GM19328 (cell line): ENCODE results near the gene TMEM151A.

Experiments
- ATAC-seq: cut with Tn5 transposase; IDR thresholded peaks from one replicate; pipeline ENCODE4 v1.9.1; 2021; ENCODE audit warnings: mild to moderate bottlenecking, moderate library complexity; ENCODE audit not compliant: unreplicated experiment

The TMEM151A gene

DNA sequence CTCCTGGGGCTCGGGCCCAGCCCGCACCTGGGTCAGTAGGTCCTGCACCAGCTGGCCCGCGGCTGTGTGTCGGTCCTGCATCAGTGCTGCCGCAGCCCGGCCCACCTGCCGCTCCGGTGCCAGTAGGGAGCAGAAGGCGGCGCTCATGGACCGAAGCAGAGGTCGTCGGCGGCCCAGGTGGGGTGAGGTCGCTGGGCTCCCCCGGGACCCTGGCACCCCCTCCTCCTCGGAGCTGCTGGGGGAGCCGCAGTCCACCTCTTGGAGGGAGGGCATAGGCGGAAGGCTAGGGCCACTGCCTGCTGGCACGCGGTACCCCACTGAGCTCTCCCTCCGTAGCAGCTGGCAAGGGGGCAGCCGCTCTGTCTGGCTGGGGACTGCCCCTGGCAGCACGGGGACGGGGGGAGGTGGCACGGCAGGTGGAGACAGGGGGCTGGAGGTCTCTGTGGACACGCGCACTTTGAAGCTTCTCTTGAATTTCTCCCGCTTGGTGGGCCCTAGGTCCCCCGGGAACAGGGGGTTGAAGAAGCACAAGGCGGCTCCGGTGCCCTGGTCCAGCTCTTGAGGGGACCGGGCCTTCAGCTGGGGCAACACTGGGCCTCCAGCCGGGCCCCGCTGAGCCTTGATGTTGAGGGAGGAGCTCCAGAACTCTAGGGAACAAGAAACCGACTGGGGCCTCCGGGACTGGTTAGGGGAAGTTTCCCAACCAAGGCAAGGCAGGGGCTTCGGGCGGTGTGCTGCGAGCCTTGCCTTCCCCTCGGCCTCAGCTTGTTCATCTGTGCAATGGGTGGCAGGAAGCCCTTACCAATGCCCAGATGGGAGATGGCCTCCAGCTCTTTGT is 43.1 kb downstream of the TMEM151A start:
- ATAC-seq: no peak

DNA sequence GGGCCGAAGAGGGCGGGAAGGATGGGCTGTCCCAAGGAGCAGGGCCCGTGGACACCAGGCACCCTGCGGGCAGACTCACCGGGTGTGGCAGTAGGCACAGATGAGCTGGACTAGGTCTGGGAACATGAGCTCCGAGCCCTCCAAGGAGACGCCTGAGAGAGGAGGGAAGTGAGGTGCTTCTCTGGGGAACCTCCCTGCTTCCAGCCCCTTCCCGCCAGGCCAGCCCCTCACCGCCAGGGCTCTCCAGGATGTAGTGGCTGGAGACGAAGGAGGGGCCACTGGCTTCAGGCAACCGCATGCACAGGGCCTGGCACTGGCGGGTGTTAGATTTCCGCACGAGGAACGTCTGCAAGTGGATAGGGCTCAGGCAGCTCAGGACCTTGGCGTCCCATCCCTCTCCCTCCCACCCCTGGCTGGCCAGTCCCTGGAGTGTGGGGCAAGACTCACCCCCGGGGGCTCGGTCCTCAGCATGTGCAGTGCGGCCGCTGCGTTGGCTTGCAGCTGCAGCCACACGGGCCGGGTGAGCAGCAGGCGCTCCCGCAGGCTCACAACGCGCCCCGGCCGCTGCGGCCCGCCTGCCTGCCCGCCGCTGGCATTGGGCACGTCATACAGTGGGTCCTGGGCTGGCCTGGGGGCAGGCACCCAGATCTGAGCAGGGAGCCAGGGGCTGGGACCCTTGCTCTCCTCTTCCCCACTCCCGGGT is 44.0 kb downstream of the TMEM151A start:
- no peak for ATAC-seq

DNA sequence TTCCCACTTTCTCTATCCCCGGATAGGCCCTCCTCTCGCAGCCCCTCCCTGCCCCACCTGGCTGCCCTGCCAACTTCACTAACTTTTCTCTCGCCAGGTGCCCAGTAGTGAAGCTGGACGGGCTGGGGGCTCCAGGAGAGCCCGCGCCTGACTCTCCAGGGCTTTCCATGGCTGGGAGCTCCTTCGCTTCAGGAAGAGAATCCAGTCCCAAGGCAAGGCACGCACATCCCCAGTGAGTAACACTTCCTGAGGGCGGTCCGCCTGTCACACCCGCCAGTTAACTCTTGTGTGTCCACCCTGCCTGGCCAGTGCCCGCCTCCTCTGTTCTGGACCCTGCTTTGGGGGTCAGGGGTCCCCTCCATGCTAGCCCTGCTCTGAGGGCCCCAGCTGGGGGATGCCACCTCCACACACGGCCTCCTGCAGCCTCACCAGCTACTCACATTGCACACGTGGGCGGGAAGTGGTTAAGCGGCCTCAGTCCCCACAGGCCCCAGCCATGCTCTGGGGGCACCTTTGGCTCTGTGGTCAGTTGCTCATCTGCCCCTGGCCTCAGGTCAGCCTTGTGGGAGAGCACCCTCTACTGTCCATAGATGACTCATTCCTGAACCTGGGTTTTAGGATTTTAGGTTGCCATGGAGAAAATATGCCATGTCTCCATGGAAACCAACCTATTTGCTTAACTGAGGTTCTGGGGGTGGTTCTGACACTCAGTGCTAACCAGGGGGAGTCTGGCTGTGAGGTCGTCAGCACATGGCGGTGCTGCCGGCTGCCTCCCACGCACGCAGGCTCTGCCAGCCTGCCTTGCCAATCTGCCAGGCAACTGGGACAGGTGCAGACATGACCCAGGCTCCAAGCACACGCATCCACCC is 44.8 kb downstream of the TMEM151A start, which contains the start of gene RIN1:
Gene RIN1, minus strand, starts transcription at position 201 of the 869 bp plus-strand sequence. Its CDS starts 32 bp downstream, at position 169.
- ATAC-seq: no peak

GRCh38 chr11:66337103-66337899 is 45.6 kb downstream of the TMEM151A start:
- no peak for ATAC-seq

GRCh38 chr11:66338276-66339161 is 46.8 kb downstream of the TMEM151A start:
- no peak for ATAC-seq

DNA sequence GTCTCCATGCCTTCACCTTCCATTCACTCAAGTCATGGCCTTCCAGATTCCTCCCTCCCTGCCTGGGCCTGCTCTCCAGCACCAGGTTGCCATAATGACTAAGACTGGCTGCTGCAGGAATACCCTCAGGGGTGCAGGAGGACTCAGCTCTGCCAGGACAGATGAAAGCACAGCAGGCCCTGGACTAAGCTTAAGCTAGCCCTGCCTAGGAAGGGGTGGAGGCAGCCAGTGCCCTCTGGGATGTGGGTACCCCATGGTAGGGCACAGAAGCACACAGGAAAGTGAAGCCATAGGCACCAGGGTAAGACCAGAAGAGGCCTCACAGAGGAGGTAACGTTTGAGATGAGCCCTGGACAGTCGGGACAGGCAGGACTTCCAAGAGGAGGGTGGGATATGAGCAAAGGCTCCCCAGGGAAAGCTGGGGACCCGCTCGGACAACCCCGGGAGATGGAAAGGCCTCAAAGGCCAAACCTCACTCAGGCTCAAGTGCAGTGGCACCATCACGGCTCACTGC is 47.5 kb downstream of the TMEM151A start:
- ATAC-seq: no peak

DNA sequence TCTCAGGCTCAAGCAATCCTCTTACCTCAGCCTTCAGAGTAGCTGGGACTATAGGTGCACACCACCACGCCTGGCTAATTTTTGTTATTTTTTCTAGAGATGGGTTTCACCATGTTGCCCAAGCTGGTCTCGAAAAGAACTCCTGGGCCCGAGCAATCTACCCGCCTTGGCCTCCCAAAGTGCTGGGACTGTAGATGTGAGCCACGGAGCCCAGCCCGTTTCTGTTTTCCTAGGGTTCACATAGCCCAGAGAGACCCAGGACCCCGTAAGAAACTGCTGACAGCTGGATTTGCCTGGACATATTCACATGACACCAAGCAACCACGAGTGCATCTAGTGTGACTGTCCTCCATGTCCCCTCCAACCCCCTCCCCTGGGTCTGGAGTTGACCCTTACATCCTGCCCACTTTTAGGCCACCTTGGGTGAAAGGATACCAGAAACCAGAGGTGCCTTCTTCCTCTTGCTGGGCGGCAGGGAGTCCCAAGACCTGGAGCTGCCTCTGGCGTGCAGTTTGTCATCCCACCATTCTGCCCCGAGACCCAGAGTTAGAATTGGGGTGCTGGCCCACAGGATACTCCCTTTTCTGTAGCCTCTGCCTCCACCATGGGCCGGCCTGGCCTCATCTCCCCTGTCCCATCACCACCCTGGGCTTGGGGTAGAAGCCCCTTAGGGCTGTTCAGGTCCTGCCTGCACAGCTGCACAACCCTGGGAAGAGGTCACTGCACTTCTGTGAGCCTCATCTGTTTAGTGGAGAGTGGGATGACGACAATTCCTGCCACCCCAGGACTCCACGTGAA is 48.2 kb downstream of the TMEM151A start:
- ATAC-seq: no peak

DNA sequence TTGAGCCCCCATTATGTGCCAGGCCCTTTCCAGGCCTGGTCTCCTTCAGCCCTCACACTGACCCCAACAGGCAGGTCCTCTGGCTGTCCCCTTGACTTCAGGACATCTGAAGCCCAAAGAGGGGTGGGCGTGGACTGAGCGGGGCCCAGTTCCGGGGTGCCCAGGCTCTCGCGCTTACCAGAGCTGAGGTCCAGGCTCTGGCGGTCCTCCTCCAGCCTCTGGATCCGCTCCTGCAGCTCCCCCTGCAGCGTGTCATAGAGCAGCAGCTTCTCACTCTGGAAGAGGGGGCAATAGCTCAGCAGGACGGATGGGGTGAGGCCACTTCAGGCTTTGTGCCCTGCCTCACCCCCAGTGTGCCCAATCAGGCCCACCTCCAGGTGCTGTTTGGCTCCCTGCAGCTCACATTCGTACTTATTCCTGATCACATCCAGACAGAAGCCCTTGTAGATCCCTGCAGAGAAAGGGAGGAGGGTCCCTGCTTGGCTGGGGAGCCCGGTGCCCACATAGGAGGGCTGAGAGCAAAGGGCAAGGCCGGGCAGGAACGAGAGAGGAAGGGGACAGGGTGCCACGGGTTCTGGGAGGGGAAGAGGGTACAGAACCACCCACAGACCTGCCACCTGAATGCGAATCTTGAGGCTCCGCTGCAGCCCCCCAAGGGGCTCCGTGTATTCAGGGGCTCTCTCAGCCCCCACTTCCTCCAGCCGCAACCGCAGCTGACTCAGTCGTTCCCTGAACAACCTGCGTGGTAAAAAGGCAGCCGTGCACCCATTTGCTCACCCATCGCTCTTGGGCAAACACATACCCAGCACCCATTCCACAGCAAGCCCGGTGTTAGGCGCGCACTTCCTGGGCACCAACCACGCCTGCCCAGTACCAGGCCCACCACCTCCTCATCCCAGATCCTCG is 49.2 kb downstream of the TMEM151A start:
- no peak for ATAC-seq

GRCh38 chr11:66341502-66342126 is 49.9 kb downstream of the TMEM151A start:
- no peak for ATAC-seq

DNA sequence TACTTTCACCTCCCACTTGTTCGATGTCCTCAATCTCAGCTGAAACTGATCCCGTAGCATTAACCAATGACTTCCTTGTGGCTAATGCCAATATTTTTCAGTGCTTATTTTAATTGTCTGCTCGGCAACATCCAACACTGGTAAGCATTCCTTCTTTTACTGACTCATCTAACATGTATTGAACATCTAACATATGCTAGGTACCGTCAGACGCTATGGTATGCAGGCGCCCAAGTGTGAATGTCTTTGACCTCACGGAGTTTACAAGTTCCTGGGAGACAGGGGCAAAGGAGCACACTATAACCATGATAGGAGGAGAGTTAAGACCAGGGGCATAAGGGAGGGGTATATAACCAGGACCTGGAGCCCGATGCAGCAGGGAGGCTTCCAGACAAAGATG is 51.5 kb downstream of the TMEM151A start:
- ATAC-seq: no peak

DNA sequence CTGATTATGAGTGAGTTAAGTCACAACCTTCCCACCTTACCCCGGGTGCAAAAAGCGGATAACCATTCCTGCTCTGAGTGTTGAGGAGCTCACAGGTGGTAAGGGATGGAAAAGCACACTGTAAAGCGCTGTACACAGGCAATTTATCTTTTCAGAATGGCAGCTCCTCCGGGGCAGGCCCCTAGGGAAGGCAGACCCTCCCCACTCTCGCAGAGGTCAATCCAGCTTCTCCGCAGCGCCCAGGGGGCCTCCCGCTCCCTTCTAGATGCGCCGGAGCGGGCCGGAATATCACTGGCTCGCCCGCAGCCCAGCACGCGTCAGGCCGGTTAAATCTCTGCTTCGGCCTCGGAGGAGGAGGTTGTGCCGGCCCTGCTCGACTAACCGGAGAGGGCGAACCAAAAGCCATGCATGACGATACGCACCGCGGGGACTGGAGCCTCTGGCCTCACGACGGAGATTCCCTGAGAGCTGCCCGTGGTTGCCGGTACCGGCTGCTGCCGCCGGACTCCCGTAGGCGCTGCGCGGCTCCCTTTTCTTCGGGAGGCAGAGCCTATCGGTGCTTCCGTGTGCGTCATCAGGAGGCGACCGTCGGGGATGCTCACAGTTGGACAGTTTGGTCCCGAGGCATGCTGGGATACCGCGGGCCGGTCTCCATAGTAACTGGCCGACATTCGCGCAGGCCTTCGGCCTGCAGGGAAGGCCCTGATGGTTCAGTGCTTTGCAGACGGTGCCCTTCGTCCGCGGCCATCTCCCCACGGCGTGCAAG is 53.0 kb downstream of the TMEM151A start, which contains the start of gene BRMS1:
Gene BRMS1, minus strand, starts transcription at position 555 of the 766 bp plus-strand sequence. CDS start 2,870 bp downstream, outside the sequence.
- ATAC-seq: peak; percentile 69

GRCh38 chr11:66345316-66345649 is 53.6 kb downstream of the TMEM151A start:
- no peak for ATAC-seq
